ENCODE results near the gene KLHL6.

DNA sequence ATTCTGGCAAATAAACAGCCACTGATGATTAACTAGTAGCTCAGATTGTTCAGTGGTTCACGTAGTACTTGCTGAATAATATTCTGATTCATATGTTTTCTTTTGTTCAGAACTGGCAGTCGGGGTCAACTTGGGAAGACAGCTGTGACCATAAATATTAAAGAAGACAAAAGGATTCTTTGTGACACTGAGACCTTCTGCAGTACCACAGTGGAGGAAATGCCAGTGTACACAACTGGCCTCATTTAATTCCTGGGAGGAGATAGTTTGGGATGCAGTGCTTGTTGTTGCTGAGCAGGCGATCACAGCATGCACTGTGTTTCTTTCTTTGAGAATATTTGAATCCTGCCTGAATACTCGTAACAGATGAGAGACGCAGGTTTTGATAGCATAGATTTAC is 100.4 kb downstream of the KLHL6 start:
- TF ChIP-seq POLR2AphosphoS5 (IDR thresholded peaks at IDR 0.05; ENCODE audit: low read length) (no peak), TCF12 (IDR thresholded peaks at IDR 0.05; ENCODE audit: low read depth, low read length) (no peak), BMI1 (IDR thresholded peaks at IDR 0.05; ENCODE audit: borderline replicate concordance) (no peak), SMARCA5 (IDR thresholded peaks at IDR 0.05) (no peak), CBX5 (IDR thresholded peaks at IDR 0.05; ENCODE audit: low read depth) (no peak), HDGF (IDR thresholded peaks at IDR 0.05) (no peak), KLF5 (IDR thresholded peaks at IDR 0.05; ENCODE audit: partially characterized antibody) (no peak), TAF1 (IDR thresholded peaks at IDR 0.05; ENCODE audit: borderline replicate concordance, low read depth, low read length) (no peak), GABPA (IDR thresholded peaks at IDR 0.05; ENCODE audit: low read depth) (no peak)
- TF ChIP-seq, protein P1, sequence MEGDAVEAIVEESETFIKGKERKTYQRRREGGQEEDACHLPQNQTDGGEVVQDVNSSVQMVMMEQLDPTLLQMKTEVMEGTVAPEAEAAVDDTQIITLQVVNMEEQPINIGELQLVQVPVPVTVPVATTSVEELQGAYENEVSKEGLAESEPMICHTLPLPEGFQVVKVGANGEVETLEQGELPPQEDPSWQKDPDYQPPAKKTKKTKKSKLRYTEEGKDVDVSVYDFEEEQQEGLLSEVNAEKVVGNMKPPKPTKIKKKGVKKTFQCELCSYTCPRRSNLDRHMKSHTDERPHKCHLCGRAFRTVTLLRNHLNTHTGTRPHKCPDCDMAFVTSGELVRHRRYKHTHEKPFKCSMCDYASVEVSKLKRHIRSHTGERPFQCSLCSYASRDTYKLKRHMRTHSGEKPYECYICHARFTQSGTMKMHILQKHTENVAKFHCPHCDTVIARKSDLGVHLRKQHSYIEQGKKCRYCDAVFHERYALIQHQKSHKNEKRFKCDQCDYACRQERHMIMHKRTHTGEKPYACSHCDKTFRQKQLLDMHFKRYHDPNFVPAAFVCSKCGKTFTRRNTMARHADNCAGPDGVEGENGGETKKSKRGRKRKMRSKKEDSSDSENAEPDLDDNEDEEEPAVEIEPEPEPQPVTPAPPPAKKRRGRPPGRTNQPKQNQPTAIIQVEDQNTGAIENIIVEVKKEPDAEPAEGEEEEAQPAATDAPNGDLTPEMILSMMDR (IDR thresholded peaks at IDR 0.05 in 2 of 3, conservative IDR thresholded peaks at IDR 0.05 in 1 of 3; ENCODE audit: control insufficient read depth in 2 of 3, extremely low read depth in 1 of 3, insufficient read depth in 1 of 3, low read depth in 3 of 3, low read length in 3 of 3), result no peak
